Measurements from ENCODE around the gene MAD2L1BP. TPM values are rescaled to one million over a fixed set of nuclear protein-coding genes. Genes with fewer than 3 reads are reported as not detected.

MAD2L1BP gene
- total RNA-seq, 4 donors from 2014 or later: 15.6 to 36.6 (median 23.0) TPM

DNA sequence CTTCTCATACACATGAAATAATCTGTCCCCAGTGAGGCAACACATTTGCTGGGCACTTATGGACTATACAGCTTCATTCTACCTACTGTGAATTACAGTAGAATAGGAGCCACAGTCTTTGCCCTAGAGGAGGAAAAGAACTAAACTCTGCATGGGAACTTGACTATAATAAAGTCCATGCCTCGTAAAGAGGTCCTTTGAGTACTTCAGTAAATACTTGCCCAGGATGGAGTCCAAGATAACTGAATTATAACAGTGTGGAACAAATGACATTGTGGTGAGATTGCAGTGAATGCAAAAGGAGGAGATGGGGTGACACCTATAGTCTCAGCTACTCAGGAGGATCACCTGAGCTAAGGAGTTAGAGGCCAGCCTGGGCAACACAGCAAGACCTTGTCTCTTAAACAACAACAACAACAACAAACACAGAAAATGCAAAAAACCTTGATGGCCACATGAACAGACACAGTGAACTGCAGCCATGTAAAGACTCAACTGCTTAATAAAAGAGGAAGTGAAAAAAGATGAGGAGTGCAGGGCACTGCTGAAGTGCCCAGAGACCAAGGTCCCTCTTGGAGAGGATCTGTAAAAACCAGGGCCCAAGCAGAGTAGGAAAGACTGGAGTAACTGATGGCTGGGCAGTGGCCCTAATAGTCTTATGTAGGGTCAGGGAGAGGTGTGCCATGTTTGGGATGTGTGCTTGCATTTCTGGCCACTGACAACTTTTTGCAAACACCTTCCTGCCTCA, 48.2 kb downstream of the MAD2L1BP start:
- no peak for ATAC-seq
- TF ChIP-seq, protein P1, sequence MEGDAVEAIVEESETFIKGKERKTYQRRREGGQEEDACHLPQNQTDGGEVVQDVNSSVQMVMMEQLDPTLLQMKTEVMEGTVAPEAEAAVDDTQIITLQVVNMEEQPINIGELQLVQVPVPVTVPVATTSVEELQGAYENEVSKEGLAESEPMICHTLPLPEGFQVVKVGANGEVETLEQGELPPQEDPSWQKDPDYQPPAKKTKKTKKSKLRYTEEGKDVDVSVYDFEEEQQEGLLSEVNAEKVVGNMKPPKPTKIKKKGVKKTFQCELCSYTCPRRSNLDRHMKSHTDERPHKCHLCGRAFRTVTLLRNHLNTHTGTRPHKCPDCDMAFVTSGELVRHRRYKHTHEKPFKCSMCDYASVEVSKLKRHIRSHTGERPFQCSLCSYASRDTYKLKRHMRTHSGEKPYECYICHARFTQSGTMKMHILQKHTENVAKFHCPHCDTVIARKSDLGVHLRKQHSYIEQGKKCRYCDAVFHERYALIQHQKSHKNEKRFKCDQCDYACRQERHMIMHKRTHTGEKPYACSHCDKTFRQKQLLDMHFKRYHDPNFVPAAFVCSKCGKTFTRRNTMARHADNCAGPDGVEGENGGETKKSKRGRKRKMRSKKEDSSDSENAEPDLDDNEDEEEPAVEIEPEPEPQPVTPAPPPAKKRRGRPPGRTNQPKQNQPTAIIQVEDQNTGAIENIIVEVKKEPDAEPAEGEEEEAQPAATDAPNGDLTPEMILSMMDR (IDR thresholded peaks at IDR 0.05): no peak
- TF ChIP-seq POLR2A (IDR thresholded peaks at IDR 0.05) (no peak), POLR2AphosphoS5 (IDR thresholded peaks at IDR 0.05) (no peak), EP300 (IDR thresholded peaks at IDR 0.05) (no peak)
- no peaks in the 10 kb centered on the region for H3K9me3 ChIP-seq
- H3K27ac ChIP-seq: no peak overlapping the region
- H3K36me3 ChIP-seq: peaks cover 0 to 37% of the 10 kb centered on the region in 2 donors
- H3K4me3 ChIP-seq: no peak overlapping the region
- peaks cover 5 to 49% (median 20%) of the 10 kb centered on the region in 3 donors for H3K4me1 ChIP-seq
- H3K27me3 ChIP-seq: no peaks in the 10 kb centered on the region
- 17 to 67% methylated on average over 1 of the region's 1 CpG for WGBS, 2 donors (ENCODE audit: low coverage in 1 of 2)

DNA sequence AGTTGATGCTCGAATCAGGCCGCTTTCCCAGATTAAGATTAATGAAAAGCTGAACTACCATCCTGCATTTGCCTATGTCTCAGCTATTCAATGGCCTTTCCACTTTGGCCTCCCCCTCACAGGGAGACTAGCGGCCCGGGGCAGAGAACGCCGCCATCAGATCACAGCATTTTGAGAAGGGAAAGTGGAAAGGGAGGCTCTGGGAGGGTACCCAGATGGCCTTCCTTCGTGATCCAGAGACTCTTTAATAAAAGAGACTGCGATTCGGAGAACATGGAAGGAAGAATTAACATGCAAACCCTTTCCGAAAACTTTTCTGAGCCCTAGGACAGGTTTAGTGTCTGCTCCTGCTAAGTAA, 51.4 kb downstream of the MAD2L1BP start:
- no peak for ATAC-seq

DNA sequence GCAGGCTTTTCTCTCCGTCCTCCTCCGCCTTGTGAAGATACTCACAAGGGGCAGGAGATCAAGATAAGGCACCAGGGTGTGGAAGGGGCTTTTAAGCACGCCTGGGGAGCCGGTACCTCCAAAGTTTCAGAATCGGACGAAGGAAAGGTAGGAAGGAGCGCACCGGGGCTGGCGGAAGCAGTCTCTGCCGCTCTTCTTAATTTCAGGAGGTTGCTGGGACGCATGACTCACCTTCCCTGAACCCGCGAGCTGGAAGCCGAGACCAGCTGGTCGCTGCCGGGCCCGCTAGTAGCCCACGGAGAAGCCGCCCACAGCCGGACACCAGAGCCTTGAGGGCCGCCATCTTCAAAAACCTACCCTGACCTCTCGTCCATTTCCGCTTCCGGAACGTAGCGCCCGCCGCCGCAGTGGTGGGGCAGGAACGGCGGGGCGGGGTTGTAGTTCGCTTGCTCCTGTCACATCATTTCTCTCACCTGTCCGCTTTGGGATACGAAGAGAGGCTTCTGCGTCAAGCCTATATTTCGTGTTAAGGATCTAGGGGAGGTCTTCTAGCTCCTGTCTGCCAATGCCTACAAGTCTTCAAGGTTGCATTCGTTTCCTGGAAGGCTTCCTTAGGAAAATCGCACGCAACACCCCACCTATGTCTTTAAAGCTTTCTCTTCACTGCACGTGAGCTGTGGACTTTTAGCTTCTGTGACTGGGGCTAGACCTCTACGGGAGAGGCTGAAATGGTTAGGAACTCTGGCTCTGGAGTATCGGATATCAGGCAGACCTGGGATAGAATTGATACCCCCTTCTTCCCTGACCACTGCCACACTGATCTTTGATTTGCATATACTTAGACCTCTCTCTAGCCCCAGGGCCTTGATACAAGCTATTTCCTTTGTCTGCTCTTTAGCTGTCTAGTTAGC, 52.1 kb downstream of the MAD2L1BP start, which contains the start of gene MRPS18A:
Gene MRPS18A (minus strand): TSS at position 355 of the 911 bp plus-strand sequence. CDS start 12 bp downstream, at position 343.
- WGBS, 2 donors (ENCODE audit: low coverage in 1 of 2): 3 to 12% methylated on average over 7 of the region's 43 CpGs
- peaks cover 5 to 45% (median 20%) of the 10 kb centered on the region in 3 donors for H3K4me1 ChIP-seq
- peak; percentile 30 to 38 for TF ChIP-seq POLR2A (IDR thresholded peaks at IDR 0.05)
- peak; percentile 79 for TF ChIP-seq POLR2AphosphoS5 (IDR thresholded peaks at IDR 0.05)
- TF ChIP-seq, protein P1 (IDR thresholded peaks at IDR 0.05): peak in 1 of 4 experiments; percentile 8
- TF ChIP-seq EP300 (IDR thresholded peaks at IDR 0.05): no peak
- H3K36me3 ChIP-seq: peaks cover 0 to 1% of the 10 kb centered on the region in 2 donors
- H3K9me3 ChIP-seq: no peaks in the 10 kb centered on the region
- peak within 1 kb of the TSS; percentile 14 to 83 (median 67) for H3K27ac ChIP-seq
- peaks cover 3% of the 10 kb centered on the region for H3K27me3 ChIP-seq
- H3K4me3 ChIP-seq: peak within 1 kb of the TSS; percentile 64 to 92
- ATAC-seq: peak; percentile 92

More for the DNA sequence above, 51.4 kb downstream of the MAD2L1BP start:
- WGBS, 2 donors (ENCODE audit: low coverage in 1 of 2): 11 to 13% methylated on average over 6 to 7 of the region's 10 CpGs
- Histone ChIP-seq H3K27me3 (peaks cover under 1% of the 10 kb centered on the region), H3K4me3 (peak overlapping the region; percentile 64 to 92), H3K4me1 (peaks cover 5 to 45% (median 20%) of the 10 kb centered on the region in 3 donors), H3K36me3 (peaks cover 0 to 5% of the 10 kb centered on the region in 2 donors), H3K27ac (peak overlapping the region; percentile 14 to 83 (median 67)), H3K9me3 (no peaks in the 10 kb centered on the region)
- no peak for TF ChIP-seq POLR2AphosphoS5 (IDR thresholded peaks at IDR 0.05)

DNA sequence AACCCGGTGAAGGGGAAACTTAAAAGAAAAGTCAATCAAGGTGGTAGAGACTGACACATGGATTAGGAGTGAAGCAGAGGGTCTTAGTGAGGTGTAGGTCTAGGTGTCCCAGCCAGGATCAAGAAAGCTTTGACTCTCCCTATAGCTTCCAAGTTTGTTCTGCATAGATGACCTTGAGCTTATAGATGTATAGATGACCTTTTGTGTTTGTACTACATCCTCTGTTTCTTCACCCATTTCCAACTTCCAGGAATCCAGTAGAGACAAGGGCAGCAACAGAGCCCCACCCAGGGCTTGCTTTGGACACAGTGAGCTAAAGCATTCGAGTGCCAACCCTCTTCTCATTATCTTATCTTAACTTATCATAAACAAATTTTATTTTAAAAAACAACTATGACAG, 53.8 kb downstream of the MAD2L1BP start:
- no peaks in the 10 kb centered on the region for H3K36me3 ChIP-seq
- TF ChIP-seq POLR2A (IDR thresholded peaks at IDR 0.05): no peak
- TF ChIP-seq EP300 (IDR thresholded peaks at IDR 0.05): no peak
- TF ChIP-seq, protein P1 (IDR thresholded peaks at IDR 0.05): no peak
- TF ChIP-seq POLR2AphosphoS5 (IDR thresholded peaks at IDR 0.05): no peak
- H3K4me1 ChIP-seq: peaks cover 5 to 36% (median 15%) of the 10 kb centered on the region in 3 donors
- WGBS, 2 donors (ENCODE audit: low coverage in 1 of 2): 60 to 80% methylated on average over 2 of the region's 2 CpGs
- no peak overlapping the region for H3K4me3 ChIP-seq
- peaks cover 10% of the 10 kb centered on the region for H3K27me3 ChIP-seq
- ATAC-seq: no peak
- H3K27ac ChIP-seq: no peak overlapping the region
- H3K9me3 ChIP-seq: no peaks in the 10 kb centered on the region

Other genes with a start within 250 kb of the MAD2L1BP start
- 10 to 100 TPM in 3 of 4 donors, 1 to 10 TPM in 1; 7.1 to 19.4 (median 10.2) TPM for gene ABCC10, start 208.3 kb upstream of the MAD2L1BP start, total RNA-seq
- gene DLK2, start 180.3 kb upstream of the MAD2L1BP start, total RNA-seq: under 1 TPM in 1 of 4 donors, not detected in 3; 0.54 TPM
- 10 to 100 TPM; 20.1 to 36.0 (median 27.8) TPM for gene TJAP1, start 158.3 kb upstream of the MAD2L1BP start, total RNA-seq
- gene LRRC73, start 125.5 kb upstream of the MAD2L1BP start, total RNA-seq: under 1 TPM in 2 of 4 donors, not detected in 2; 0.16 to 0.31 TPM
- gene YIPF3, start 118.9 kb upstream of the MAD2L1BP start, total RNA-seq: 100 to 1,000 TPM in 1 of 4 donors, 10 to 100 TPM in 3; 66.4 to 110 (median 82.8) TPM
- 10 to 100 TPM; 16.9 to 30.4 (median 24.7) TPM for gene POLR1C, start 118.8 kb upstream of the MAD2L1BP start, total RNA-seq
- gene XPO5, start 59.8 kb upstream of the MAD2L1BP start, total RNA-seq: 100 to 1,000 TPM in 1 of 4 donors, 10 to 100 TPM in 3; 12.9 to 123 (median 29.8) TPM
- gene POLH, start 59.7 kb upstream of the MAD2L1BP start, total RNA-seq: 10 to 100 TPM in 1 of 4 donors, 1 to 10 TPM in 3; 4.8 to 10.6 (median 7.9) TPM
- 10 to 100 TPM; 28.8 to 44.5 (median 31.4) TPM for gene GTPBP2, start 6.6 kb upstream of the MAD2L1BP start, total RNA-seq
- gene RSPH9, start 9.2 kb downstream of the MAD2L1BP start, total RNA-seq: under 1 TPM in 1 of 4 donors, not detected in 3; 0.16 TPM
- 10 to 100 TPM; 36.3 to 47.3 (median 38.6) TPM for gene MRPS18A, start 52.0 kb downstream of the MAD2L1BP start, total RNA-seq
- gene VEGFA, start 134.4 kb downstream of the MAD2L1BP start, total RNA-seq: 10 to 100 TPM; 32.2 to 66.2 (median 40.1) TPM

Data from gastroesophageal sphincter (tissue), 4 donors.